H1 (cell line): Measurements from ENCODE around the gene RETNLB. TPM values are rescaled to one million over a fixed set of nuclear protein-coding genes. Genes with fewer than 3 reads are reported as not detected.

Source experiments
- CHD7 ChIP-seq: fragments of 300-600 bp; sonication (generic); IDR thresholded peaks from 2 replicates; pipeline ENCODE4 v1.7.1; 2012; ENCODE audit warnings: low read length, moderate library complexity, mild to moderate bottlenecking, inconsistent platforms; ENCODE audit not compliant: insufficient replicate concordance
- KDM4A ChIP-seq: IDR thresholded peaks from one replicate; pipeline ENCODE4 v1.7.1; 2012; ENCODE audit warnings: low read depth, mild to moderate bottlenecking, moderate library complexity, low read length, inconsistent platforms; ENCODE audit not compliant: severe bottlenecking
- polyA plus RNA-seq, 7 experiments: library from polyadenylated mRNA; depleted of rRNA in 3 of 7; stranded (reverse) in 5 of 7; unstranded in 2 of 7; fragments of >200 nt in 5 of 7; fragments of 200-250 nt in 2 of 7; gene quantifications; 1 replicate in 5 of 7; 2 replicates in 1 of 7; 4 replicates in 1 of 7; pipeline versions ENCODE4 v1.2.1 to v1.2.3, GENCODE V29; 2011 to 2013; ENCODE audit warnings: missing spikeins in 2 of 7, mixed read lengths in 2 of 7
- total RNA-seq: library from RNA; stranded (reverse); fragmentation: NEBNext Ultra II Directional; extraction: Animal tissue kit (Norgen Biotek cat#: 25700); gene quantifications from 2 replicates; pipeline ENCODE4 v1.2.1, GENCODE V29; 2021

Gene RETNLB
- total and polyA plus RNA-seq, 2 of the 8 experiments (the other 6 are each of a cell fraction or from before 2014, with no cell fraction given), result not detected

GRCh38 chr3:108728105-108728504 is 29.1 kb downstream of the RETNLB start (continued):
- TF ChIP-seq CHD7 (no peak), KDM4A (no peak)
